Measurements from ENCODE around the gene TBCD. TPM values are rescaled to one million over a fixed set of nuclear protein-coding genes. Genes with fewer than 3 reads are reported as not detected.

The TBCD gene
- total RNA-seq, 2 donors from 2014 or later: 67.4 to 147 TPM

- H3K36me3 Mint-ChIP-seq: no peaks in the 10 kb centered on the region
- no peak for ATAC-seq
- no peak for DNase-seq (ENCODE audit: low spot score in 2 of 2)
- peak overlapping the region; percentile 6 to 54 for H3K27ac Mint-ChIP-seq
- H3K9me3 Mint-ChIP-seq: no peaks in the 10 kb centered on the region
These were observed 90.2 kb downstream of the TBCD start for GRCh38 chr17:82841921-82842596.

- H3K27ac Mint-ChIP-seq: peak overlapping the region; percentile 27 to 77
These were observed 92.2 kb downstream of the TBCD start for GRCh38 chr17:82843904-82844680.

GRCh38 chr17:82844796-82845162, 92.9 kb downstream of the TBCD start:
- DNase-seq (ENCODE audit: low spot score in 2 of 2) (no peak), ATAC-seq (no peak)
- Mint-ChIP-seq H3K36me3 (peaks cover 4 to 8% of the 10 kb centered on the region in 2 donors), H3K27ac (peak overlapping the region; percentile 27 to 77), H3K9me3 (no peaks in the 10 kb centered on the region)

More at GRCh38 chr17:82843904-82844680, 92.2 kb downstream of the TBCD start:
- ATAC-seq (peak in 1 of 2 donors; percentile 71), DNase-seq (ENCODE audit: low spot score in 2 of 2) (no peak)
- Mint-ChIP-seq H3K9me3 (no peaks in the 10 kb centered on the region), H3K36me3 (peaks cover under 1 to 2% of the 10 kb centered on the region in 2 donors)

- peak overlapping the region in 1 of 2 donors; percentile 76 for H3K27ac Mint-ChIP-seq
- peaks cover 4 to 8% of the 10 kb centered on the region in 2 donors for H3K36me3 Mint-ChIP-seq
- no peak for DNase-seq (ENCODE audit: low spot score in 2 of 2)
- no peak for ATAC-seq
- no peaks in the 10 kb centered on the region for H3K9me3 Mint-ChIP-seq
These were observed 93.4 kb downstream of the TBCD start for GRCh38 chr17:82845163-82845807.

GRCh38 chr17:82846061-82846691, 94.3 kb downstream of the TBCD start:
- no peak for ATAC-seq
- peak overlapping the region in 1 of 2 donors; percentile 76 for H3K27ac Mint-ChIP-seq
- no peak for DNase-seq (ENCODE audit: low spot score in 2 of 2)
- no peaks in the 10 kb centered on the region for H3K9me3 Mint-ChIP-seq
- peaks cover 8% of the 10 kb centered on the region in 2 donors for H3K36me3 Mint-ChIP-seq

GRCh38 chr17:82848022-82848592, 96.2 kb downstream of the TBCD start:
- DNase-seq (ENCODE audit: low spot score in 2 of 2) (no peak), ATAC-seq (peak; percentile 48 to 82)
- Mint-ChIP-seq H3K9me3 (no peaks in the 10 kb centered on the region), H3K36me3 (peaks cover 8% of the 10 kb centered on the region in 2 donors), H3K27ac (peak overlapping the region in 1 of 2 donors; percentile 44)

- peak overlapping the region in 1 of 2 donors; percentile 67 for H3K27ac Mint-ChIP-seq
- DNase-seq (ENCODE audit: low spot score in 2 of 2): no peak
- no peaks in the 10 kb centered on the region for H3K9me3 Mint-ChIP-seq
These were observed 97.4 kb downstream of the TBCD start for GRCh38 chr17:82849076-82849945.

GRCh38 chr17:82851381-82851780, 99.5 kb downstream of the TBCD start:
- H3K27ac Mint-ChIP-seq: no peak overlapping the region
- ATAC-seq: no peak
- no peak for DNase-seq (ENCODE audit: low spot score in 2 of 2)
- H3K9me3 Mint-ChIP-seq: no peaks in the 10 kb centered on the region
- peaks cover 8% of the 10 kb centered on the region in 2 donors for H3K36me3 Mint-ChIP-seq

More at GRCh38 chr17:82849076-82849945, 97.4 kb downstream of the TBCD start:
- ATAC-seq: no peak
- peaks cover 8% of the 10 kb centered on the region in 2 donors for H3K36me3 Mint-ChIP-seq

GRCh38 chr17:82854226-82854625, 102.4 kb downstream of the TBCD start:
- ATAC-seq (no peak), DNase-seq (ENCODE audit: low spot score in 2 of 2) (no peak)
- H3K9me3 Mint-ChIP-seq: no peaks in the 10 kb centered on the region
- peak overlapping the region in 1 of 2 donors; percentile 11 for H3K27ac Mint-ChIP-seq
- peaks cover 4 to 6% of the 10 kb centered on the region in 2 donors for H3K36me3 Mint-ChIP-seq

- Mint-ChIP-seq H3K27ac (no peak overlapping the region), H3K9me3 (no peaks in the 10 kb centered on the region), H3K36me3 (no peaks in the 10 kb centered on the region)
- no peak for DNase-seq (ENCODE audit: low spot score in 2 of 2)
- no peak for ATAC-seq
These were observed 104.5 kb downstream of the TBCD start for GRCh38 chr17:82856361-82856760.

GRCh38 chr17:82858376-82859126, 106.7 kb downstream of the TBCD start:
- no peaks in the 10 kb centered on the region for H3K9me3 Mint-ChIP-seq
- ATAC-seq (no peak), DNase-seq (ENCODE audit: low spot score in 2 of 2) (no peak)
- H3K27ac Mint-ChIP-seq: peak overlapping the region; percentile 65 to 90
- peaks cover 0 to 9% of the 10 kb centered on the region in 2 donors for H3K36me3 Mint-ChIP-seq

GRCh38 chr17:82859431-82860403, 107.9 kb downstream of the TBCD start:
- ATAC-seq: peak; percentile 46 to 72
- DNase-seq (ENCODE audit: low spot score in 2 of 2): peak; percentile 42 to 81
- Mint-ChIP-seq H3K36me3 (peaks cover 0 to 14% of the 10 kb centered on the region in 2 donors), H3K27ac (peak overlapping the region; percentile 90 to 97), H3K9me3 (no peaks in the 10 kb centered on the region)

- Mint-ChIP-seq H3K27ac (peak overlapping the region; percentile 90 to 97), H3K36me3 (peaks cover 0 to 14% of the 10 kb centered on the region in 2 donors), H3K9me3 (no peaks in the 10 kb centered on the region)
- no peak for DNase-seq (ENCODE audit: low spot score in 2 of 2)
- no peak for ATAC-seq
These were observed 108.9 kb downstream of the TBCD start for GRCh38 chr17:82860606-82861392.

Data from activated naive CD4-positive, alpha-beta T cell treated with anti-CD3 and anti-CD28 coated beads, Interleukin-2, amount 50 U/mL, for 72 hours (primary cell).